ENCODE measurements around the gene FZD8.

Gene FZD8

DNA sequence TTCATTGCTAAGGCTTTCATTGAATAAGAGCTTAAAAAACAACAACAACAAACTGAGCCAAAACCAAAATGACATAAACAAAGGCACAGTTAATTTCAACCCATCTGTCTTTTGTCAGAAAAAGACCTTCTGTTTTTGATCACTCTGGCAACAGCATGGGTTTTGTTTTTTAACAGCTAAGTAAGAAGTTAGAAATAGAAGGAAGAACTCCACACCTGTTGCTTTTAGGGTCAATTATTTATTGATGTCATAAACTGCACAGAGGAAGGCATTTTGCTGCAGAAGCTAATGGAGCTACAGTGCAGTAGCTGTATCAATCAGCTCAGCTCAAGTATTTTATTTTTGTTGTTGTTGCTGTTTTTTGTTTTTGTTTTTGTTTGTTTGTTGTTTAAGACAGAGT, 53.3 kb downstream of the FZD8 start:
- no peak for TF ChIP-seq RAD21 (IDR thresholded peaks at IDR 0.05; ENCODE audit: low read depth)
- TF ChIP-seq, protein P1, sequence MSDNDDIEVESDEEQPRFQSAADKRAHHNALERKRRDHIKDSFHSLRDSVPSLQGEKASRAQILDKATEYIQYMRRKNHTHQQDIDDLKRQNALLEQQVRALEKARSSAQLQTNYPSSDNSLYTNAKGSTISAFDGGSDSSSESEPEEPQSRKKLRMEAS (IDR thresholded peaks at IDR 0.05): no peak
- TF ChIP-seq ZBTB7A (IDR thresholded peaks at IDR 0.05; ENCODE audit: low read depth): no peak
- TF ChIP-seq, protein P2, sequence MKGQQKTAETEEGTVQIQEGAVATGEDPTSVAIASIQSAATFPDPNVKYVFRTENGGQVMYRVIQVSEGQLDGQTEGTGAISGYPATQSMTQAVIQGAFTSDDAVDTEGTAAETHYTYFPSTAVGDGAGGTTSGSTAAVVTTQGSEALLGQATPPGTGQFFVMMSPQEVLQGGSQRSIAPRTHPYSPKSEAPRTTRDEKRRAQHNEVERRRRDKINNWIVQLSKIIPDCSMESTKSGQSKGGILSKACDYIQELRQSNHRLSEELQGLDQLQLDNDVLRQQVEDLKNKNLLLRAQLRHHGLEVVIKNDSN (IDR thresholded peaks at IDR 0.05): no peak
- no peak for TF ChIP-seq EGR1 (IDR thresholded peaks at IDR 0.05)
- TF ChIP-seq FOXM1 (IDR thresholded peaks at IDR 0.05; ENCODE audit: borderline replicate concordance, low read depth): no peak
- no peak for TF ChIP-seq TCF12 (IDR thresholded peaks at IDR 0.05; ENCODE audit: low read depth)
- TF ChIP-seq NFIC (IDR thresholded peaks at IDR 0.05): no peak
- no peak for TF ChIP-seq EP300 (IDR thresholded peaks at IDR 0.05; ENCODE audit: borderline replicate concordance)
- no peak for TF ChIP-seq TEAD4 (IDR thresholded peaks at IDR 0.05)
- TF ChIP-seq CREB1 (IDR thresholded peaks at IDR 0.05; ENCODE audit: low read depth): no peak
- TF ChIP-seq, protein P3, sequence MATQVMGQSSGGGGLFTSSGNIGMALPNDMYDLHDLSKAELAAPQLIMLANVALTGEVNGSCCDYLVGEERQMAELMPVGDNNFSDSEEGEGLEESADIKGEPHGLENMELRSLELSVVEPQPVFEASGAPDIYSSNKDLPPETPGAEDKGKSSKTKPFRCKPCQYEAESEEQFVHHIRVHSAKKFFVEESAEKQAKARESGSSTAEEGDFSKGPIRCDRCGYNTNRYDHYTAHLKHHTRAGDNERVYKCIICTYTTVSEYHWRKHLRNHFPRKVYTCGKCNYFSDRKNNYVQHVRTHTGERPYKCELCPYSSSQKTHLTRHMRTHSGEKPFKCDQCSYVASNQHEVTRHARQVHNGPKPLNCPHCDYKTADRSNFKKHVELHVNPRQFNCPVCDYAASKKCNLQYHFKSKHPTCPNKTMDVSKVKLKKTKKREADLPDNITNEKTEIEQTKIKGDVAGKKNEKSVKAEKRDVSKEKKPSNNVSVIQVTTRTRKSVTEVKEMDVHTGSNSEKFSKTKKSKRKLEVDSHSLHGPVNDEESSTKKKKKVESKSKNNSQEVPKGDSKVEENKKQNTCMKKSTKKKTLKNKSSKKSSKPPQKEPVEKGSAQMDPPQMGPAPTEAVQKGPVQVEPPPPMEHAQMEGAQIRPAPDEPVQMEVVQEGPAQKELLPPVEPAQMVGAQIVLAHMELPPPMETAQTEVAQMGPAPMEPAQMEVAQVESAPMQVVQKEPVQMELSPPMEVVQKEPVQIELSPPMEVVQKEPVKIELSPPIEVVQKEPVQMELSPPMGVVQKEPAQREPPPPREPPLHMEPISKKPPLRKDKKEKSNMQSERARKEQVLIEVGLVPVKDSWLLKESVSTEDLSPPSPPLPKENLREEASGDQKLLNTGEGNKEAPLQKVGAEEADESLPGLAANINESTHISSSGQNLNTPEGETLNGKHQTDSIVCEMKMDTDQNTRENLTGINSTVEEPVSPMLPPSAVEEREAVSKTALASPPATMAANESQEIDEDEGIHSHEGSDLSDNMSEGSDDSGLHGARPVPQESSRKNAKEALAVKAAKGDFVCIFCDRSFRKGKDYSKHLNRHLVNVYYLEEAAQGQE (IDR thresholded peaks at IDR 0.05; ENCODE audit: low read depth): no peak
- no peak for TF ChIP-seq TAF1 (IDR thresholded peaks at IDR 0.05; ENCODE audit: low read depth)
- TF ChIP-seq CEBPB (IDR thresholded peaks at IDR 0.05): no peak
- no peak for TF ChIP-seq YY1 (IDR thresholded peaks at IDR 0.05; ENCODE audit: low read depth)

Measured in Ishikawa (cell line).